ENCODE measurements around the gene NLRP3. TPM values are rescaled to one million over a fixed set of nuclear protein-coding genes. Genes with fewer than 3 reads are reported as not detected.
"Not testable (repeated sequence)": the region's sequence is repeated elsewhere in the genome, so short reads cannot be mapped to it uniquely, and the experiment has no call there.

Gene NLRP3
- under 0.01 TPM in 2 replicates for total RNA-seq

GRCh38 chr1:247415423-247416361, at the start of gene NLRP3:
NLRP3 (plus strand) TSS chr1:247416173; CDS start chr1:247418801, 2,628 bp downstream.
- H3K27me3 ChIP-seq (ENCODE audit: control insufficient read depth, insufficient read depth, low read length): no peaks in the 10 kb centered on the region
- DNase-seq (ENCODE audit: low read depth) (peak; percentile 55), FAIRE-seq (no peak)
- H3K4me3 ChIP-seq (ENCODE audit: low read depth, low read length): no peak within 1 kb of the TSS
- TF ChIP-seq CTCF (IDR thresholded peaks at IDR 0.05; ENCODE audit: insufficient read depth, low read length, severe bottlenecking): no peak
- no peaks in the 10 kb centered on the region for H3K36me3 ChIP-seq (ENCODE audit: control insufficient read depth, insufficient read depth, low read length)

- not testable (repeated sequence) for H3K27me3 ChIP-seq (ENCODE audit: control insufficient read depth, insufficient read depth, low read length); H3K36me3 ChIP-seq (ENCODE audit: control insufficient read depth, insufficient read depth, low read length); FAIRE-seq; DNase-seq (ENCODE audit: low read depth); H3K4me3 ChIP-seq (ENCODE audit: low read depth, low read length)
Observed at GRCh38 chr1:247366345-247366744, 49.6 kb upstream of the NLRP3 start.

GRCh38 chr1:247366926-247367645, 48.9 kb upstream of the NLRP3 start:
- H3K27me3 ChIP-seq (ENCODE audit: control insufficient read depth, insufficient read depth, low read length): no peaks in the 10 kb centered on the region
- no peak overlapping the region for H3K4me3 ChIP-seq (ENCODE audit: low read depth, low read length)
- no peak for DNase-seq (ENCODE audit: low read depth)
- no peak for TF ChIP-seq CTCF (IDR thresholded peaks at IDR 0.05; ENCODE audit: insufficient read depth, low read length, severe bottlenecking)
- H3K36me3 ChIP-seq (ENCODE audit: control insufficient read depth, insufficient read depth, low read length): no peaks in the 10 kb centered on the region
- FAIRE-seq: no peak

- no peak for TF ChIP-seq CTCF (IDR thresholded peaks at IDR 0.05; ENCODE audit: insufficient read depth, low read length, severe bottlenecking)
- DNase-seq (ENCODE audit: low read depth): peak; percentile 68
- no peak for FAIRE-seq
- no peaks in the 10 kb centered on the region for H3K27me3 ChIP-seq (ENCODE audit: control insufficient read depth, insufficient read depth, low read length)
- H3K4me3 ChIP-seq (ENCODE audit: low read depth, low read length): no peak overlapping the region
- no peaks in the 10 kb centered on the region for H3K36me3 ChIP-seq (ENCODE audit: control insufficient read depth, insufficient read depth, low read length)
Observed at GRCh38 chr1:247367786-247368422, 48.1 kb upstream of the NLRP3 start.

- FAIRE-seq: no peak
Observed at GRCh38 chr1:247368490-247369145, 47.4 kb upstream of the NLRP3 start.

More at GRCh38 chr1:247368490-247369145, 47.4 kb upstream of the NLRP3 start:
- peak; percentile 15 for DNase-seq (ENCODE audit: low read depth)
- TF ChIP-seq CTCF (IDR thresholded peaks at IDR 0.05; ENCODE audit: insufficient read depth, low read length, severe bottlenecking): no peak
- no peaks in the 10 kb centered on the region for H3K27me3 ChIP-seq (ENCODE audit: control insufficient read depth, insufficient read depth, low read length)
- H3K4me3 ChIP-seq (ENCODE audit: low read depth, low read length): no peak overlapping the region
- H3K36me3 ChIP-seq (ENCODE audit: control insufficient read depth, insufficient read depth, low read length): no peaks in the 10 kb centered on the region

Measured in bronchial epithelial cell (primary cell).